ENCODE measurements around the gene CRIP1.

DNA sequence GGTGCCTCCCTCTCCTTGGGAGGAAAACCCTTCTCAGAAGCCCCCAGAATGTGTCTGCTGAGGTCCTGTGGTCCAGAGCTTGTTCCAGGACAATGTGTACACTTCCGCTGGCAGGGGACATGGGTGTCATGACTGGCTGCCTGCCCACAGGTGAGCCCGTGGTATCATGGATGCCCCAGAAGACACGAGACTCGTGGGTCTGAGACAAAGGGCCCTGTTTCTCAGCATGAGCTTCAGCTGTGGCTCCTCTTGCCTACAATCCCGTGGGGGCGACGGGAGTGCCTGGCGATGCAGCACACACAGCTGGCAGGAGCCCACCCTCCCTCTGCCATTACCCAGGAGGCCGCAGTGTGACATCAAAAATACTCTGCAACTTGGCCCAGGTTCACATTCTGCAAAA is 46.7 kb downstream of the CRIP1 start:
- TF ChIP-seq CTCF (IDR thresholded peaks at IDR 0.05; ENCODE audit: low read depth, low read length) (no peak), EZH2phosphoT487 (IDR thresholded peaks at IDR 0.05; ENCODE audit: low read depth) (no peak)

Measured in OCI-LY3 (cell line).